HEK293 (cell line): ENCODE data around the gene SELENBP1.
A peak's percentile ranks its signal among the peaks of the same experiment; 100 is the strongest.

Experiments used
- CTCF ChIA-PET: fragments of 350-600 bp; formaldehyde crosslinking; extraction: SDS; loops from one replicate; lab custom pipeline; 2021; ENCODE audit warnings: antibody characterized with exemption; lab: Yijun Ruan, JAX
- POLR2A ChIA-PET: fragments of 300-600 bp; formaldehyde crosslinking; extraction: SDS; loops from one replicate; lab custom pipeline; 2020; ENCODE audit warnings: antibody characterized with exemption, inconsistent platforms; lab: Yijun Ruan, JAX
- H3K27ac ChIP-seq: fragments of 200-500 bp; sonication (Bioruptor generic); 2 replicates; pipeline ENCODE4 v1.5.1; 2014; ENCODE audit warnings: low read depth, low read length, control low read depth, inconsistent platforms; ENCODE audit errors: extremely low read depth
- H3K36me3 ChIP-seq, 2 experiments: fragments of 200-500 bp in 1 of 2; sonication (Bioruptor generic) in 1 of 2; 1 replicate in 1 of 2; 2 replicates in 1 of 2; pipeline ENCODE4 v1.5.1; 2014 to 2017; ENCODE audit warnings: inconsistent platforms in 2 of 2, low read length in 2 of 2; ENCODE audit not compliant: control insufficient read depth in 2 of 2, insufficient read depth in 1 of 2
- H3K4me1 ChIP-seq: fragments of 200-500 bp; sonication (Bioruptor generic); 2 replicates; pipeline ENCODE4 v1.5.1; 2014; ENCODE audit warnings: mild to moderate bottlenecking, low read length, inconsistent platforms; ENCODE audit not compliant: control insufficient read depth, insufficient read depth
- H3K4me3 ChIP-seq: 2 replicates; pipeline ENCODE4 v1.5.1; 2011; ENCODE audit warnings: low read depth, mild to moderate bottlenecking, control low read depth, low read length, moderate library complexity
- H3K9me3 ChIP-seq: fragments of 200-500 bp; sonication (Bioruptor generic); 2 replicates; pipeline ENCODE4 v1.5.1; 2014; ENCODE audit warnings: low read depth, low read length, inconsistent platforms; ENCODE audit not compliant: control insufficient read depth, insufficient read depth
- AEBP2 ChIP-seq: fragments of 450-650 bp; formaldehyde crosslinking; IDR thresholded peaks from 2 replicates; pipeline ENCODE4 v1.5.1; 2016; ENCODE audit warnings: missing biosample characterization, missing genetic modification characterization, borderline replicate concordance
- KLF17 ChIP-seq: fragments of 450-650 bp; formaldehyde crosslinking; IDR thresholded peaks from 2 replicates; pipeline ENCODE4 v1.5.1; 2016; ENCODE audit warnings: missing biosample characterization, missing genetic modification characterization
- PRDM2 ChIP-seq: fragments of 450-650 bp; formaldehyde crosslinking; IDR thresholded peaks from 2 replicates; pipeline ENCODE4 v1.5.1; 2016; ENCODE audit warnings: missing biosample characterization, missing genetic modification characterization, borderline replicate concordance
- SP3 ChIP-seq: fragments of 450-650 bp; formaldehyde crosslinking; IDR thresholded peaks from 2 replicates; pipeline ENCODE4 v1.5.1; 2016; ENCODE audit warnings: missing biosample characterization, missing genetic modification characterization
- ZBTB11 ChIP-seq: fragments of 450-650 bp; formaldehyde crosslinking; conservative IDR thresholded peaks from 2 replicates; pipeline ENCODE4 v1.5.1; 2016; ENCODE audit warnings: low read depth, missing biosample characterization, missing genetic modification characterization
- ZBTB44 ChIP-seq: fragments of 450-650 bp; IDR thresholded peaks from 2 replicates; pipeline ENCODE4 v1.5.1; 2018; ENCODE audit warnings: missing biosample characterization, mild to moderate bottlenecking, missing genetic modification characterization
- ZBTB48 ChIP-seq: fragments of 450-650 bp; formaldehyde crosslinking; IDR thresholded peaks from 2 replicates; pipeline ENCODE4 v1.5.1; 2016; ENCODE audit warnings: missing biosample characterization, missing genetic modification characterization
- ZNF114 ChIP-seq: fragments of 450-650 bp; formaldehyde crosslinking; IDR thresholded peaks from 2 replicates; pipeline ENCODE4 v1.5.0; 2017; ENCODE audit warnings: missing biosample characterization, missing genetic modification characterization
- ZNF394 ChIP-seq: fragments of 450-650 bp; formaldehyde crosslinking; IDR thresholded peaks from 2 replicates; pipeline ENCODE4 v1.5.1; 2016; ENCODE audit warnings: missing biosample characterization, missing genetic modification characterization, mild to moderate bottlenecking, moderate library complexity, borderline replicate concordance
- ZNF398 ChIP-seq: fragments of 450-650 bp; formaldehyde crosslinking; IDR thresholded peaks from 2 replicates; pipeline ENCODE4 v1.5.1; 2017; ENCODE audit warnings: missing biosample characterization, missing genetic modification characterization
- ZNF416 ChIP-seq: fragments of 450-650 bp; formaldehyde crosslinking; IDR thresholded peaks from 2 replicates; pipeline ENCODE4 v1.5.1; 2016; ENCODE audit warnings: missing biosample characterization, missing genetic modification characterization
- ZNF426 ChIP-seq: fragments of 450-650 bp; formaldehyde crosslinking; IDR thresholded peaks from 2 replicates; pipeline ENCODE4 v1.5.1; 2017; ENCODE audit warnings: missing biosample characterization, missing genetic modification characterization, mild to moderate bottlenecking, inconsistent platforms, moderate library complexity
- ZNF610 ChIP-seq: fragments of 450-650 bp; formaldehyde crosslinking; IDR thresholded peaks from 2 replicates; pipeline ENCODE4 v1.5.1; 2016; ENCODE audit warnings: missing biosample characterization, missing genetic modification characterization, borderline replicate concordance
- ZNF626 ChIP-seq: fragments of 450-650 bp; sonication (Bioruptor Pico); formaldehyde crosslinking; IDR thresholded peaks from 2 replicates; pipeline ENCODE4 v1.5.1; 2018; ENCODE audit warnings: missing biosample characterization, missing genetic modification characterization, inconsistent platforms
- ZNF660 ChIP-seq: fragments of 450-650 bp; IDR thresholded peaks from 2 replicates; pipeline ENCODE4 v1.5.1; 2018; ENCODE audit warnings: missing biosample characterization, mild to moderate bottlenecking, missing genetic modification characterization
- ZNF677 ChIP-seq: fragments of 450-650 bp; IDR thresholded peaks from 2 replicates; pipeline ENCODE4 v1.5.0; 2018; ENCODE audit warnings: missing biosample characterization, mild to moderate bottlenecking, missing genetic modification characterization, moderate library complexity
- ZNF791 ChIP-seq: fragments of 450-650 bp; formaldehyde crosslinking; IDR thresholded peaks from 2 replicates; pipeline ENCODE4 v1.5.1; 2016; ENCODE audit warnings: missing biosample characterization, missing genetic modification characterization
- ZSCAN30 ChIP-seq: fragments of 450-650 bp; IDR thresholded peaks from 2 replicates; pipeline ENCODE4 v1.5.1; 2018; ENCODE audit warnings: missing biosample characterization, mild to moderate bottlenecking, missing genetic modification characterization, moderate library complexity

Gene SELENBP1

GRCh38 chr1:151373196-151373595 lies 691 bp upstream of the SELENBP1 start (continued):
- TF ChIP-seq KLF17 (tag by site-specific recombination) (no peak), ZNF677 (no peak)

DNA sequence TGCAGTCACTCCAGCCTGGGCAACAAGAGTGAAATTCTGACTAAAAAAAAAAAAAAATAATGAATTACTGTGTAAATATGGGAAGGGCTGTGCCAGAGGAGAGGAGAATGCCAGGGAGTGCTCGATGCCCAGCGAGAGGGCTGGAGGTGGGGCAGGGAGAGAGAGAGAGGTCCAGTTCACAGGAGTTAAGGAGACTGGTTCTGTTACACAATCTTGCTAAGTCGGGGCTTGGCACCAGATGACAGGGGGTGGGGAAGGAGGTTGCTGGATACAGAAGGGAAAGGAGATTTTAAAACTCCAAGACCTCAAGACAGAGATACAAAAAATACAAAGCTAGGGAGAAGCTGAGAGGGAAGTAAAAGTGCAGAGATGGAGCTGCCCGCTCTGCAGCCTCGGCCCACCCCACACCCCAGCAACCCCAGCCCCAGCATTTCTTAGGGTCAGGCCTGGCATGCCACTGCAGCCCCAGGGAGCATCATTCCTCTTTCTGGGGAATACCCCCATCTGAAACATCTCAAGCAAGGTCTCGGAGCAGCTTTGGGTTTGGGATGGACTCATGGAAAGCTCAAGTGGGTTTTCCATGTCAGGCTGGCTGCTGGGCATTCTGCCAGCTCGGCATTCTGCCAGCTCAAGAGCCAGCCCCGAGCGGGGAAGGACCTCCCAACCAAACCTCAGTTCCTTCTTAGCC lies 991 bp downstream of the SELENBP1 start:
- POLR2A ChIA-PET, result interaction anchor here (0.6 to 1.7 kb wide), 7 partner anchors 16 to 387 kb away, joined by 3 to 13 read pairs (median 3); partner anchors contain the start of genes PI4KB and PSMB4
- peak overlapping the region; percentile 64 for H3K27ac ChIP-seq
- H3K9me3 ChIP-seq, result no peaks in the 10 kb centered on the region
- no peak overlapping the region for H3K4me3 ChIP-seq
- H3K36me3 ChIP-seq, result peaks cover 0 to 29% of the 10 kb centered on the region in 2 experiments; a peak in 2 of 3 replicates
- CTCF ChIA-PET, result interaction anchor here (0.6 to 1.7 kb wide), 8 partner anchors 11 to 391 kb away, joined by 3 to 11 read pairs (median 4); no protein-coding TSS in a partner anchor
- peaks cover 12% of the 10 kb centered on the region for H3K4me1 ChIP-seq
- TF ChIP-seq ZBTB44 (tag by site-specific recombination) (0 out of 2 replicates have a peak, but pooled peaks have one; percentile 16), ZNF394 (tag by site-specific recombination) (peak; percentile 64; the same call in 1 of the 2 replicates), ZNF114 (tag by site-specific recombination) (no peak), ZNF398 (tag by site-specific recombination) (no peak), ZBTB48 (tag by site-specific recombination) (0 out of 2 replicates have a peak, but pooled peaks have one; percentile 49), ZNF626 (tag by site-specific recombination) (no peak), SP3 (tag by site-specific recombination) (no peak), ZNF660 (tag by site-specific recombination) (0 out of 2 replicates have a peak, but pooled peaks have one; percentile 43), ZNF791 (no peak), ZNF426 (tag by site-specific recombination) (no peak), ZBTB11 (tag by site-specific recombination) (no peak), ZSCAN30 (tag by site-specific recombination) (0 out of 2 replicates have a peak, but pooled peaks have one; percentile 48), PRDM2 (tag by site-specific recombination) (no peak), ZNF416 (tag by site-specific recombination) (no peak), ZNF610 (tag by site-specific recombination) (no peak), AEBP2 (tag by site-specific recombination) (no peak)
